NCI-H510A treated with DMSO at 0.1 percent for 48 hours (cell line): ENCODE data around the gene RNF19B.
A peak's percentile ranks its signal among the peaks of the same experiment; 100 is the strongest.
"Not testable (repeated sequence)": the region's sequence is repeated elsewhere in the genome, so short reads cannot be mapped to it uniquely, and the experiment has no call there.

ENCODE experiments used
- DNase-seq: peaks from one replicate; lab custom pipeline; 2025; lab: John Stamatoyannopoulos, UW

The RNF19B gene

GRCh38 chr1:32991819-32992488, 27.3 kb upstream of the RNF19B start:
- no peak for DNase-seq

GRCh38 chr1:32991386-32991785, 26.8 kb upstream of the RNF19B start:
- no peak for DNase-seq

GRCh38 chr1:32990887-32991286, 26.3 kb upstream of the RNF19B start:
- no peak for DNase-seq

- DNase-seq: no peak
Measured at GRCh38 chr1:32989160-32990050, 24.8 kb upstream of the RNF19B start.

- no peak for DNase-seq
Measured at GRCh38 chr1:32988665-32989064, 24.1 kb upstream of the RNF19B start.

GRCh38 chr1:32985226-32985625, 20.6 kb upstream of the RNF19B start:
- no peak for DNase-seq

- no peak for DNase-seq
Measured at GRCh38 chr1:32984455-32985171, 20.0 kb upstream of the RNF19B start.

GRCh38 chr1:32984090-32984454, 19.5 kb upstream of the RNF19B start:
- DNase-seq: no peak

GRCh38 chr1:32983020-32983419, 18.4 kb upstream of the RNF19B start:
- no peak for DNase-seq

- DNase-seq: no peak
Measured at GRCh38 chr1:32981003-32981901, 16.6 kb upstream of the RNF19B start.

- no peak for DNase-seq
Measured at GRCh38 chr1:32980080-32980479, 15.5 kb upstream of the RNF19B start.

- DNase-seq: no peak
Measured at GRCh38 chr1:32978854-32979253, 14.2 kb upstream of the RNF19B start.

GRCh38 chr1:32977546-32978087, 13.0 kb upstream of the RNF19B start:
- DNase-seq: no peak

GRCh38 chr1:32975055-32975454, 10.4 kb upstream of the RNF19B start:
- DNase-seq: not testable (repeated sequence)

- not testable (repeated sequence) for DNase-seq
Measured at GRCh38 chr1:32973458-32973857, 8.8 kb upstream of the RNF19B start.

- DNase-seq: peak; percentile 88
Measured at GRCh38 chr1:32972814-32973428, 8.3 kb upstream of the RNF19B start.

GRCh38 chr1:32971576-32971975, 7.0 kb upstream of the RNF19B start:
- DNase-seq: no peak

- no peak for DNase-seq
Measured at GRCh38 chr1:32971156-32971555, 6.5 kb upstream of the RNF19B start.

GRCh38 chr1:32969566-32969965, 5.0 kb upstream of the RNF19B start:
- no peak for DNase-seq

- no peak for DNase-seq
Measured at GRCh38 chr1:32967888-32968568, 3.4 kb upstream of the RNF19B start.
